GM23338 (cell line): ENCODE data around the gene SGCD. TPM values are rescaled to one million over a fixed set of nuclear protein-coding genes. Genes with fewer than 3 reads are reported as not detected.

ENCODE experiments used
- ATAC-seq: fragments of 200-7000 bp; cut with Tn5 transposase; 3 replicates; pipeline ENCODE4 v1.9.1; 2020
- DNase-seq: peaks from one replicate; pipeline ENCODE4 v3.0.0-alpha.2; 2015; ENCODE audit warnings: low spot score
- H2AFZ ChIP-seq: fragments of 200-600 bp; sonication (generic); 2 replicates; pipeline ENCODE4 v1.8.0; 2016; ENCODE audit warnings: antibody characterized with exemption, mild to moderate bottlenecking, moderate library complexity
- H3F3A ChIP-seq: fragments of 200-600 bp; sonication (generic); replicated peaks from 2 replicates; pipeline ENCODE4 v1.8.0; 2017; ENCODE audit warnings: antibody characterized with exemption, mixed run types, low read depth
- H3K27ac ChIP-seq: fragments of 200-600 bp; sonication (generic); 2 replicates; pipeline ENCODE4 v1.6.1; 2016; ENCODE audit warnings: low read depth
- H3K27me3 ChIP-seq: fragments of 200-600 bp; sonication (generic); 2 replicates; pipeline ENCODE4 v1.8.0; 2016; ENCODE audit warnings: mild to moderate bottlenecking, mixed run types, moderate library complexity; ENCODE audit not compliant: insufficient read depth
- H3K36me3 ChIP-seq: fragments of 200-600 bp; sonication (generic); 2 replicates; pipeline ENCODE4 v1.8.0; 2016; ENCODE audit warnings: mild to moderate bottlenecking; ENCODE audit not compliant: insufficient read depth
- H3K4me1 ChIP-seq: fragments of 200-600 bp; sonication (generic); 2 replicates; pipeline ENCODE4 v1.8.0; 2016; ENCODE audit warnings: mild to moderate bottlenecking, moderate library complexity; ENCODE audit not compliant: insufficient read depth
- H3K4me2 ChIP-seq: fragments of 200-600 bp; sonication (generic); 2 replicates; pipeline ENCODE4 v1.7.1; 2017; ENCODE audit warnings: mixed run types
- H3K4me3 ChIP-seq: fragments of 200-600 bp; sonication (generic); 2 replicates; pipeline ENCODE4 v1.6.1; 2016; ENCODE audit warnings: mixed run types
- H3K79me2 ChIP-seq: fragments of 200-600 bp; sonication (generic); replicated peaks from 2 replicates; pipeline ENCODE4 v1.8.0; 2017; ENCODE audit warnings: mild to moderate bottlenecking; ENCODE audit not compliant: insufficient read depth
- H3K9me2 ChIP-seq: fragments of 200-600 bp; sonication (generic); 2 replicates; pipeline ENCODE4 v1.8.0; 2017; ENCODE audit not compliant: insufficient read depth
- H4K20me1 ChIP-seq: fragments of 200-600 bp; sonication (generic); replicated peaks from 2 replicates; pipeline ENCODE4 v1.8.0; 2017; ENCODE audit warnings: mild to moderate bottlenecking; ENCODE audit not compliant: insufficient read depth
- H3K27ac Mint-ChIP-seq: 2 replicates; pipeline ENCODE4 v1.8.0; 2020; ENCODE audit warnings: inconsistent platforms, mild to moderate bottlenecking, moderate library complexity, mixed read lengths
- H3K27me3 Mint-ChIP-seq: 3 replicates; pipeline ENCODE4 v1.8.0; 2022; ENCODE audit warnings: low read depth, mild to moderate bottlenecking, moderate library complexity, mixed read lengths, inconsistent platforms; ENCODE audit not compliant: insufficient read depth, poor library complexity
- H3K36me3 Mint-ChIP-seq: 3 replicates; pipeline ENCODE4 v1.8.0; 2021; ENCODE audit warnings: low read depth, mild to moderate bottlenecking, inconsistent platforms, moderate library complexity, mixed read lengths
- H3K4me1 Mint-ChIP-seq: 3 replicates; pipeline ENCODE4 v1.8.0; 2020; ENCODE audit warnings: mild to moderate bottlenecking, inconsistent platforms, mixed read lengths
- H3K4me3 Mint-ChIP-seq: 3 replicates; pipeline ENCODE4 v1.8.0; 2021; ENCODE audit warnings: moderate library complexity, mild to moderate bottlenecking, inconsistent platforms, mixed read lengths
- H3K9me3 Mint-ChIP-seq: 3 replicates; pipeline ENCODE4 v1.8.0; 2020; ENCODE audit warnings: moderate library complexity, mild to moderate bottlenecking, inconsistent platforms, mixed read lengths
- CREB1 ChIP-seq: fragments of 250-450 bp; sonication (Bioruptor Pico); IDR thresholded peaks from 2 replicates; pipeline ENCODE4 v1.5.0; 2020; ENCODE audit warnings: low read depth, mild to moderate bottlenecking, moderate library complexity
- CTCF ChIP-seq, 2 experiments: fragments of 200-600 bp in 1 of 2; sonication (generic) in 1 of 2; conservative IDR thresholded peaks; 2 replicates each; pipeline versions ENCODE4 v1.5.1 to v1.6.1; 2016 to 2017; ENCODE audit warnings: antibody characterized with exemption in 2 of 2, low read depth in 2 of 2, mild to moderate bottlenecking in 2 of 2, moderate library complexity in 1 of 2
- EZH2 ChIP-seq: fragments of 200-600 bp; sonication (generic); IDR thresholded peaks from one replicate; pipeline ENCODE4 v1.8.0; 2017; ENCODE audit warnings: antibody characterized with exemption, mild to moderate bottlenecking, low read depth; ENCODE audit not compliant: unreplicated experiment
- EZH2phosphoT487 ChIP-seq: fragments of 200-600 bp; sonication (generic); IDR thresholded peaks from one replicate; pipeline ENCODE4 v1.8.1; 2018; ENCODE audit warnings: antibody characterized with exemption; ENCODE audit not compliant: unreplicated experiment
- POLR2AphosphoS5 ChIP-seq: IDR thresholded peaks from 2 replicates; pipeline ENCODE4 v1.6.1; 2016; ENCODE audit warnings: antibody characterized with exemption, low read depth
- polyA plus RNA-seq: library from polyadenylated mRNA; unstranded; fragments of >200 nt; fragmentation: Nextera tagmentation; extraction: Ambion mirVana; gene quantifications from 2 replicates; pipeline ENCODE4 v1.2.1, GENCODE V29; 2016
- total RNA-seq: library from RNA; depleted of rRNA; stranded (reverse); fragments of >200 nt; shearing (Covaris generic); gene quantifications from 2 replicates; pipeline ENCODE4 v1.2.3, GENCODE V29; 2014
- TF ChIP-seq, protein P1 (sequence below): fragments of 250-450 bp; sonication (Bioruptor Pico); IDR thresholded peaks from 2 replicates; pipeline ENCODE4 v1.5.0; 2020; ENCODE audit warnings: mild to moderate bottlenecking, moderate library complexity

The SGCD gene
- total and polyA plus RNA-seq, 2 experiments from 2014 or later, result 0.03 to 0.05 TPM

DNA sequence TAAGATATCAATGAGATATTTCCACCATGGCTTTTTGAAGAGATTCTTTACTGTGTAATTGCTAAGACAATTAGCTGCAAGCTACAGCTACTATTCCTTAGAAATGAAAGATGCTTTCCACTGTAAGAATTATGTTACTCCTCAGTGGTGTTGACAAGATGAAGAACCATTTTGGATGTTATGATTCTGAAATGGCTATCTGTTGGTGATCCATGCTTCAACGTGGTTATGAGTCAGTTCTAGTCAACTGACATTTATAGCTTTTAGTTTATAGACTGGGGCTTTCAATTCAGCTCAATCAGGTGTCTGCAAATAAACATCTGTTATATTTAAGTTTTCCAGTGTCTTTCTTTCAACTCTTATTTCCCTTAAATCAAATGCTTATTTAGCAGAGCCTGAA is 93.7 kb downstream of the SGCD start:
- no peaks in the 10 kb centered on the region for H3K36me3 ChIP-seq
- H3K27me3 Mint-ChIP-seq, result no peaks in the 10 kb centered on the region
- DNase-seq (no peak), ATAC-seq (no peak)
- H3F3A ChIP-seq, result no peaks in the 10 kb centered on the region
- H3K27ac Mint-ChIP-seq, result no peak overlapping the region
- no peak overlapping the region for H3K4me2 ChIP-seq
- H3K9me3 Mint-ChIP-seq, result no peaks in the 10 kb centered on the region; the same call in 2 of the 3 replicates
- H3K4me1 Mint-ChIP-seq, result peaks cover 25% of the 10 kb centered on the region
- peaks cover 26% of the 10 kb centered on the region for H3K4me1 ChIP-seq
- H3K4me3 Mint-ChIP-seq, result no peak overlapping the region
- H2AFZ ChIP-seq, result no peak overlapping the region
- H3K27ac ChIP-seq, result no peak overlapping the region
- no peaks in the 10 kb centered on the region for H3K79me2 ChIP-seq
- no peaks in the 10 kb centered on the region for H4K20me1 ChIP-seq
- no peak overlapping the region for H3K4me3 ChIP-seq
- TF ChIP-seq EZH2phosphoT487 (no peak), EZH2 (no peak), CREB1 (CRISPR knock-in tag) (no peak), POLR2AphosphoS5 (no peak), CTCF (conservative IDR thresholded peaks at IDR 0.05; ENCODE audit: low read depth in 2 of 2) (no peak)
- TF ChIP-seq, protein P1, sequence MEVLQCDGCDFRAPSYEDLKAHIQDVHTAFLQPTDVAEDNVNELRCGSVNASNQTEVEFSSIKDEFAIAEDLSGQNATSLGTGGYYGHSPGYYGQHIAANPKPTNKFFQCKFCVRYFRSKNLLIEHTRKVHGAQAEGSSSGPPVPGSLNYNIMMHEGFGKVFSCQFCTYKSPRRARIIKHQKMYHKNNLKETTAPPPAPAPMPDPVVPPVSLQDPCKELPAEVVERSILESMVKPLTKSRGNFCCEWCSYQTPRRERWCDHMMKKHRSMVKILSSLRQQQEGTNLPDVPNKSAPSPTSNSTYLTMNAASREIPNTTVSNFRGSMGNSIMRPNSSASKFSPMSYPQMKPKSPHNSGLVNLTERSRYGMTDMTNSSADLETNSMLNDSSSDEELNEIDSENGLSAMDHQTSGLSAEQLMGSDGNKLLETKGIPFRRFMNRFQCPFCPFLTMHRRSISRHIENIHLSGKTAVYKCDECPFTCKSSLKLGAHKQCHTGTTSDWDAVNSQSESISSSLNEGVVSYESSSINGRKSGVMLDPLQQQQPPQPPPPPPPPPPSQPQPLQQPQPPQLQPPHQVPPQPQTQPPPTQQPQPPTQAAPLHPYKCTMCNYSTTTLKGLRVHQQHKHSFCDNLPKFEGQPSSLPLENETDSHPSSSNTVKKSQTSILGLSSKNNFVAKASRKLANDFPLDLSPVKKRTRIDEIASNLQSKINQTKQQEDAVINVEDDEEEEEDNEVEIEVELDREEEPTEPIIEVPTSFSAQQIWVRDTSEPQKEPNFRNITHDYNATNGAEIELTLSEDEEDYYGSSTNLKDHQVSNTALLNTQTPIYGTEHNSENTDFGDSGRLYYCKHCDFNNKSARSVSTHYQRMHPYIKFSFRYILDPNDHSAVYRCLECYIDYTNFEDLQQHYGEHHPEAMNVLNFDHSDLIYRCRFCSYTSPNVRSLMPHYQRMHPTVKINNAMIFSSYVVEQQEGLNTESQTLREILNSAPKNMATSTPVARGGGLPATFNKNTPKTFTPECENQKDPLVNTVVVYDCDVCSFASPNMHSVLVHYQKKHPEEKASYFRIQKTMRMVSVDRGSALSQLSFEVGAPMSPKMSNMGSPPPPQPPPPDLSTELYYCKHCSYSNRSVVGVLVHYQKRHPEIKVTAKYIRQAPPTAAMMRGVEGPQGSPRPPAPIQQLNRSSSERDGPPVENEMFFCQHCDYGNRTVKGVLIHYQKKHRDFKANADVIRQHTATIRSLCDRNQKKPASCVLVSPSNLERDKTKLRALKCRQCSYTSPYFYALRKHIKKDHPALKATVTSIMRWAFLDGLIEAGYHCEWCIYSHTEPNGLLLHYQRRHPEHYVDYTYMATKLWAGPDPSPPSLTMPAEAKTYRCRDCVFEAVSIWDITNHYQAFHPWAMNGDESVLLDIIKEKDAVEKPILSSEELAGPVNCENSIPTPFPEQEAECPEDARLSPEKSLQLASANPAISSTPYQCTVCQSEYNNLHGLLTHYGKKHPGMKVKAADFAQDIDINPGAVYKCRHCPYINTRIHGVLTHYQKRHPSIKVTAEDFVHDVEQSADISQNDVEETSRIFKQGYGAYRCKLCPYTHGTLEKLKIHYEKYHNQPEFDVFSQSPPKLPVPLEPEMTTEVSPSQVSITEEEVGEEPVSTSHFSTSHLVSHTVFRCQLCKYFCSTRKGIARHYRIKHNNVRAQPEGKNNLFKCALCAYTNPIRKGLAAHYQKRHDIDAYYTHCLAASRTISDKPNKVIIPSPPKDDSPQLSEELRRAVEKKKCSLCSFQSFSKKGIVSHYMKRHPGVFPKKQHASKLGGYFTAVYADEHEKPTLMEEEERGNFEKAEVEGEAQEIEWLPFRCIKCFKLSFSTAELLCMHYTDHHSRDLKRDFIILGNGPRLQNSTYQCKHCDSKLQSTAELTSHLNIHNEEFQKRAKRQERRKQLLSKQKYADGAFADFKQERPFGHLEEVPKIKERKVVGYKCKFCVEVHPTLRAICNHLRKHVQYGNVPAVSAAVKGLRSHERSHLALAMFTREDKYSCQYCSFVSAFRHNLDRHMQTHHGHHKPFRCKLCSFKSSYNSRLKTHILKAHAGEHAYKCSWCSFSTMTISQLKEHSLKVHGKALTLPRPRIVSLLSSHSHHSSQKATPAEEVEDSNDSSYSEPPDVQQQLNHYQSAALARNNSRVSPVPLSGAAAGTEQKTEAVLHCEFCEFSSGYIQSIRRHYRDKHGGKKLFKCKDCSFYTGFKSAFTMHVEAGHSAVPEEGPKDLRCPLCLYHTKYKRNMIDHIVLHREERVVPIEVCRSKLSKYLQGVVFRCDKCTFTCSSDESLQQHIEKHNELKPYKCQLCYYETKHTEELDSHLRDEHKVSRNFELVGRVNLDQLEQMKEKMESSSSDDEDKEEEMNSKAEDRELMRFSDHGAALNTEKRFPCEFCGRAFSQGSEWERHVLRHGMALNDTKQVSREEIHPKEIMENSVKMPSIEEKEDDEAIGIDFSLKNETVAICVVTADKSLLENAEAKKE (CRISPR knock-in tag), result no peak
- peaks cover 11% of the 10 kb centered on the region for H3K9me2 ChIP-seq
- H3K27me3 ChIP-seq, result no peaks in the 10 kb centered on the region
- H3K36me3 Mint-ChIP-seq, result no peaks in the 10 kb centered on the region
